HuH-7.5 (cell line): Measurements from ENCODE around the gene PIRT.

Experiments used
- DNase-seq: peaks from one replicate; pipeline ENCODE4 v3.0.0; 2011; ENCODE audit warnings: low spot score

The PIRT gene

GRCh38 chr17:10821054-10821453, 16.8 kb downstream of the PIRT start:
- DNase-seq: no peak

DNA sequence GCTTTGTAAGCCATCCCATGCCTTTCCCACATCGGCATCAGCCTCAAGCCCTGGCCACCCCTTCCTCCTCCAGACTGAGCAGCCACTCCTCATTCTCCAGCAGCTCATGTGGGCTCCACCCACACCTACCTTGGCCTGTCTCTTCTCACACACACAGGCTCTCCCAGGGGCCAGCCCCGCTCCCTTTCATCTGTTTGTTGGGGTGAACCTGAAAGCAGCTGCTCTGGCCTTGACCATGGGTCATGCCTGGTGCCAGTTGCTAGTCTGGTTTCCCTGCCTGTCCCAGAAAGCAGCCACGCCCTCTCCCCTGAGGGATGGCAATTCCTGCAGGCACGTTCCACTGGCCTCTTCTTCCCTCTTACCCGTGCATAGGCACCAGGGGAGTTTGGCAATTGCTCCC, 22.6 kb downstream of the PIRT start:
- DNase-seq: no peak

- no peak for DNase-seq
Measured at GRCh38 chr17:10814075-10814474, 23.8 kb downstream of the PIRT start.

DNA sequence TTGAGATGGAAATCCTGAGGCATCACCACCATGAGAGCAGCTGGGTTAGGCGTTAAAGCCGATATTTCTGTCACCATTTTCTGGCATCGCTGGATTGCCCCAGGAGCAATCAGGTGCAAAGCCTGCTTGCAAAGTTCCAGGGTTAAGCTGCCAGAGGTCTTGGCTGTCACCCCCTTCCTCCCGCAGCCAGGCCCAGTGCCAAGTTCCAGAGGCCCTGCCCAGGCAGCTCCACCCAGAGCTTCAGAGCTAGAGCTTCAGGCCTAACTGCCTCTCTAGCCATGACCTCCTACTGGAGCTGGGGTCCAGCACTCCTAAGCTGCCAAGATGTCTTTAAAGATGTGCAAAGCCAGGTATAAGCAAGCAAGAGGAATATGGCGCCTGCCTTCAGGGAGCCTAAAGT, 25.2 kb downstream of the PIRT start:
- no peak for DNase-seq

DNA sequence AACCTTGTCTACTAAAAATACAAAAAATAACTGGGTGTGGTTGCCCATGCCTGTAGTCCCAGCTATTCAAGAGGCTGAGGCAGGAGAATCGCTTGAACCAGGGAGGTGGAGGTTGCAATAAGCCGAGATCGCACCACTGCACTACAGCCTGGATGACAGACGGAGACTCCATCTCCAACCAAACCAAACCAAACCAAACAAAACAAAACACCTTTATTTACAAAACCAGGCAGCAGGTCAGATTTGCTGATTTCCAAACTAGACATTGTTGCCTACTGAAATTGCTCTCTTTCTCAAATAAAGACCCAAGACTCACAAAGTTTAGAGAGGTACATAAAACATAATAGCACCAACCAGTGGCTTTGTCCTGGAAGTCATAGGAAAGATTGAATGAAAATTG, 28.3 kb downstream of the PIRT start:
- no peak for DNase-seq

GRCh38 chr17:10807704-10808128, 30.2 kb downstream of the PIRT start:
- DNase-seq: no peak

DNA sequence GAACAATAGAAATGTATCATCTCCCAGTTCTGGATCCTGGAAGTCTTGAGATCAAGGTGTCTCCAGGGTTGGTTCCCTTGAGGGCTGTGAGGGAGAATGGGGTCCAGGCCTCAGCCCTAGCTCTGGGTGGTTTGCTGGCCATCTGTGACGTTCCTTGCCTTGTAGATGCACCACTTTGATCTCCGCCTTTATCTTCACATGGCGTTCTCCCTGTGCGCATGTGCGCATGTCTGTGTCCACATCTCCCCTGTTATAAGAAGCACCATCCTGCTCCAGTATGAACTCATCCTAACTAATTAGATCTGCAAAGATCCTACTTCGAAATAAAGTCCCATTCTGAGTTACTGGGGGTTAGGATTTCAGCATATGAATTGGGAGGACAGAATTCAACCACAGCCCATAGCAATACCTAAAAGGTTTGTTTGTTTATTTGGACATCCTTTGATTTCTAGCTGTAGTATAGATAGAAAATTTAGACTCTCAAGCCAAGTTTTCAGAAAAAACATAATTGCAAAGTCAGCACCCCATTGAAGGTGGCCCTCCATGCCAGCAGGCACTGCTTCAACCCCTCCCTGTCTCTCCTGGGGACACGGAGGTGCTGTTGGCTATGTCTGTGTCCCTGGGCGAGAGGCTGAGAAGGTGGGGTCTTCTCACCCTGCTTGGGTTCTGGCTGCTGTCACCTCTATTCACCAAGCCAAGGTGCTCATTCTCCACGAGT, 31.2 kb downstream of the PIRT start:
- DNase-seq: no peak

DNA sequence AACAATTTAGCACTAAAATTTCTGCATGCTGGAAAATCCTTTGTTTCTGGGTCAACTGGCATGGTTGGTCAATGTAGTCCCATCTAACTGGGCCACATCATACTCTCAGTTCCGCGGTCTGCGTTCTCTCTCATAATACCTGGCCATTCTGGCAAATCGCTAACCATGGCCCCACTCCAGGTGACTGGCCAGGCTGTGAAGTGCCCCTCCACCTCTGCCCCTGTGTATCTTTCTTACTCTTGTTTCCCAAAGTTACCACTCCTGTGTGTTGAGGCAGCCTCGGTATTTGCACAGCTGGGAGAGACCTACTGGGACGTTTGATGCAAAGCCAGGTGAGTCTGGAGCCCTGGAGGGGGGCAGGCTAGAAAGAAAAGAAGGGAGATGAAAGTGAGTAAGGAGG, 32.0 kb downstream of the PIRT start:
- no peak for DNase-seq

DNA sequence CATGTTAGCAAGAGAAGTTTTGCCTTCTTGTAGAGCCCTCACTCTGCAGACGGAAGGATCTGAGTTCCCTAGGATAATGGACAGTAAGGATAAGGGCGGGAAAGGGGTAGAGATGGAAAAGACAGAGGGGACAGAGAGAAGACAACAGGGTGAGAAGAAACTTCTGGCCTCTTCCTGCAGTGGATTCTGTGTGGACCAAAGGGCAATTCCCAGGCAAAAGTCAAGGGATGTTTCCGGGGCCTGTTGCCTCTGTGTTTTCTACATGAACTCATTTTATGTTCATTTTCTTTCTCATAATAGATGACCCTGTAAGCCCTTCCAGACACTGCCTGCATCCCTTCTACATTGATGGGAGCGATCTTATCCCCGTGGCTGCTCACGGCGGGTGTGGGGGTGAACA, 33.3 kb downstream of the PIRT start:
- no peak for DNase-seq

DNA sequence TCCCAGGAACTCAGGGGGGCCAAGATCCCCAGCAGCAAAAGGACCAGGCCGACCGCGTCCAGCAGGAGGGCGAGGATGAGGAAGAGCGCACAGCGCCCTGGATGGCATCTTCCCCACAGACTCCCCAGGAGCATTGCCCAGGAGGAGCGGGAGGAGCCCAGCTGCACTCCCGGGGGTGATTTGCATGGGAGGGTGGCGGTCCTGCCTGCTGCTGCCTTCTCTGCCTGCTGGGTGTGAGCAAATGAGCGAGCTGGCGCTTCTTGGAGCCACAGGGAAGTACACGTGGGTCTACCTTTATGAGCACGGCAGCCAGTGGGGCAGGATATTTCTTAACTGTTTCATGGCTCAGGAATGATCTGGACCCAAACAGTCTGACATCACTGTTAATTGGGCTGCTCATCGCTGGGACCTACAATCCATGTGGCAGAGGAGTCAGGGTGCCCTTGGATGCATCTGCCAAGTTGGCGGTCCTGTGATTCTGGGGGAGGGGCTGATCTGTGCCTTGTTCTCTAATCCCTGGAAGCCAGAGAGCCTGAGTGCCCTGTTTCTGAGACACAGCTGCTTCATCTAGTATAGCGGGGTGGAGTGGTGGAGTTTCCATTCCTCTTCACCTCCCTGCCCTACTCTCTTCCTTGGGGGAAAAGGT, 33.9 kb downstream of the PIRT start, which contains the start of gene TMEM238L:
Gene TMEM238L (minus strand): TSS at position 270 of the 646 bp plus-strand sequence. CDS start 136 bp downstream, at position 134.
- DNase-seq: no peak

DNA sequence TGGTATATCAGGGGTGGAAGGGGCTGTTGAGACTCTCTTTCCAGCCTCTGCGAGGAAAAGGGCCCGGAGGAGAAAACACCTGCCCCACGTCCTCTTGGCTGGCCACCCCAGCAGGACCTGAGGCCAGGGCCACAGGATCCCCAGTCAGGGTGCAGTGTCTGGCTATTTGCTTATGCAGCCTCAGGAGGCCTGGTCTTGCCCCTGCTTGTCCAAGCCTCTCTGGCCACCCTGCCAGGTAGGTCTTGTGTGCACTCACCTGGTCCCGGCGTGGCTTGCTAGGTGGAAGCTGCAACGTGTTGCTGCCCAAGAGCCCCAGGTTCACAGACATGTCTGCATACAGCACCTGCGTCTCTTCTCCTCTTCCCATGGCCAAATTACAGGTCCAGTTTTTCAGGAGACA, 34.5 kb downstream of the PIRT start:
- DNase-seq: no peak

DNA sequence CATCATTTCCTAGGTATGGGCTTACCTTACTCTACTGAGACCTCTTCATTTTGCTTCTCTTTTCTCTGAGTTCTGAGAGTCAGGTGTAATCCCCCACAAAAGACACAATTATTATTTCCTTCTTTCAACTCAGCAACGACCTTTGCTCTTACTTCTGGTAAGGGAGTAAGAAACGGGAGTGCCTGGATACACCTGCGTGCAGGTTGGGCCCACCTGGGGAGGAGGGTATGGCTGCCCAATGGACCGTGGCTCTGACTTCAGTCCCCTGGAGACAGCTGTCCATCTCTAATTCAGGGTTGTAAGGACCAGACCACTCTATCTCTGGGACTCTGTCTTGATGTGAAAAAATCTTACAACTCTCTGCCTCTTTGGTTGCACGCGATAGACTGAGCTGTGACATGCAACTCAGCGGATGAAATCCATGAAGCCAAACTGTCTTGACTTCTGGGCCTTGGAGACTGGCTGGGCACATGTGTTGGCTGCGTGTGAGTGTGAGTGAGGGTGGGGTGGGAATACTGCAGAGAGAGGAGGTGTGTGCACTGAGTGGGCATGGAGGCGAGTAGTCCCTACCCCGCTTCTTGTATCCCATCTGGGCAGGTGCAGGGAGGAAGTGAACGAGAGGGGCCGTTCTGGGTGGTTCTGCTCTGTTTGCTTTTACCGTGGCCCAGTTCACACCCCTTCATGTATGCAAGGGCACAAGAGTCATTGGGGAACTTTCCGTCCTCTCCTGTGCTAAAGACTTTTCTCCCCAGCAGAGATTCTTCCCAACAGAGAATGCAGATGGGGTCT, 35.2 kb downstream of the PIRT start:
- DNase-seq: no peak

- DNase-seq: no peak
Measured at GRCh38 chr17:10799407-10799806, 38.5 kb downstream of the PIRT start.

DNA sequence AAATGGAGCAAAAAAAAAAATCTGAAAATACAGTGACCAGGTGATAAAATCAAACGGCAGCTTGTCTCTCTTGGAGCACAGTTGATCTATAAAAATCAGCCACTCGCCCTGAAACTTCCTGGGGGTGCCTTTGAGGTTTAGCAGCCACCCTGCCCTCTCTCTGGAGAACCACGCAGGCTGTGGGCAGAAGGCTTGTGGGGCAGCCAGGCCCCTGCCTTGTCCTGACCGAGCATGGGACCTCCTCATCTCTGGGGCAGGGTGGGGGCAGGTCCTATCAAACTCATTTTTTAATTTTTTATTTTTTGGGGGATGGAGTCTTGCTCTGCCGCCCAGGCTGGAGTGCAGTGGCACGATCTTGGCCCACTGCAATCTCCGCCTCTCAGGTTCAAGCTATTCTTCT, 39.0 kb downstream of the PIRT start:
- DNase-seq: no peak

- no peak for DNase-seq
Measured at GRCh38 chr17:10798332-10798749, 39.5 kb downstream of the PIRT start.

DNA sequence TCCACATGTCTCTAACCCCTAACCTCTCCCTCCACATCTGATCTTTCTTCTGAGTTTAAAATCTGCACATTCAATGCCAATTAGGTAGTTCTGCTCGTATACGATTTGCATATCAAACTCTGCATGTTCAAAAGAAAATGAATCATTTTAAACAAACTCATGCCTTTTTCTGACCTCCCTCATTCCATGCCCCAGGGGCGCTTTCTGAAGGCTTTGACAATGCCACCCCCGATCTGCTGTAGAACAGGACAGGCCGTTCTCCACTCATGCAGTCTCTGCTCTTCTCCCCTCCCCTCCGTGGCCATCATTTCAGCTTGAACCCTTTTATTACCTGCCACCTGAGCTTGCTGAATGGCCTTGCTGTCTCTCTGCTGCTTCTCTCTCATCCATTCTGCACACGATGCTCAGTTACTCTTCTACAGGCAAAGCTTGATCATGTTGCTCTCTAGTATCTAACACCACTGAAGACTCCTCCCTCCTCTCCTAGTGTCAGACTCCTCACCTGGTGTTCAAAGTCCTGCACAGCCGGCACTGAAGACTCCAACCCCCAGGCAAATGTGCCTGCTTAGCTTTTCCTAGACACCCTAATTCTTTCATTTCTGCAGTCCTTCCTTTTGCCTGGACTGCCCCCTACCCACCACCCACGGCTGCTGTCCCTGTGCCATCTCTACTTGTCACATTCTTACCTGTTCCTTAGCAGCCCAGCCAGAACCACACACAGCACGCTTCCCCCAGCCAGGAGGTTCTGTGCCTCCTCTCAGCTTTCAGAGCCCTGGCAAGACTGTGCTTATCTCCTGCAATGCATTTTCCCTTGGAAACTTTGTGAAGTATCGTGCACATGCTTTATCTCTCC, 40.2 kb downstream of the PIRT start:
- DNase-seq: no peak

DNA sequence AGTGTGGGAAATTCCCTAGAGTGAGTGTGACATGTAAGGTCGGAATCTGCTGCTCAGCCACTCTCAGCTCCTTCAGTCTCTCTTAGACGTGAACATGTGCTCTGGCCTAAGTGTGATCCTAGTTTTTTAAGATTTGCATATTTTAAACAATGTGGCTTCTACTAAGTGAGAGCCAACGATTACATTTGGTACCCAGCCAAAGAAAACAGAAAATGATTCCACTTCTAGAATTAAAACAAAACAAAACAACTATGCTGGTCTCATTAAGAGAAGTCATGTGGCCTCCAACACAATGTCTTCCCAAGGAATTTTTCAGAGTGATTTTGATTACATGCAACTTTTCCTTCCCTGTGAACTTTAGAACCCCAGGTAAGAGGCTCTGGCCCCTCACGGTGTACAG, 44.1 kb downstream of the PIRT start:
- no peak for DNase-seq

DNA sequence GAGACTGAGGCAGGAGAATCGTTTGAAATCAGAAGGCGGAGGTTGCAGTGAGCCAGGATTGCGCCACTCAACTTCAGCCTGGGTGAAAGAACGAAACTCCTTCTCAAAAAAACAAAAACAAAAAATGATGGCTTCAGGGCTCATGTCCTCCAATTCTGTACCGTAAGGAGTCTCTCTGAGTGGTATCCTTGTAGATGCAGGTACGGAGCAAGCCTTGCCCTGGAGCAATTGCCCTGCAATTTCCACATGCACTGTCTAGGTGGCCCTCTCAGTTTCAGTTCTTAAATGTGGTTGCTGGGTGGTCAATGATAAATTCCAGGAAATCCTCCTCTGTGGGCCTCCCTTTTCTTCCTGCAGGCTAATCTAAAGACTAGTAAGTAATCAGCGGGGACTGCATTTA, 44.6 kb downstream of the PIRT start:
- DNase-seq: no peak

- DNase-seq: no peak
Measured at GRCh38 chr17:10792151-10792550, 45.7 kb downstream of the PIRT start.

DNA sequence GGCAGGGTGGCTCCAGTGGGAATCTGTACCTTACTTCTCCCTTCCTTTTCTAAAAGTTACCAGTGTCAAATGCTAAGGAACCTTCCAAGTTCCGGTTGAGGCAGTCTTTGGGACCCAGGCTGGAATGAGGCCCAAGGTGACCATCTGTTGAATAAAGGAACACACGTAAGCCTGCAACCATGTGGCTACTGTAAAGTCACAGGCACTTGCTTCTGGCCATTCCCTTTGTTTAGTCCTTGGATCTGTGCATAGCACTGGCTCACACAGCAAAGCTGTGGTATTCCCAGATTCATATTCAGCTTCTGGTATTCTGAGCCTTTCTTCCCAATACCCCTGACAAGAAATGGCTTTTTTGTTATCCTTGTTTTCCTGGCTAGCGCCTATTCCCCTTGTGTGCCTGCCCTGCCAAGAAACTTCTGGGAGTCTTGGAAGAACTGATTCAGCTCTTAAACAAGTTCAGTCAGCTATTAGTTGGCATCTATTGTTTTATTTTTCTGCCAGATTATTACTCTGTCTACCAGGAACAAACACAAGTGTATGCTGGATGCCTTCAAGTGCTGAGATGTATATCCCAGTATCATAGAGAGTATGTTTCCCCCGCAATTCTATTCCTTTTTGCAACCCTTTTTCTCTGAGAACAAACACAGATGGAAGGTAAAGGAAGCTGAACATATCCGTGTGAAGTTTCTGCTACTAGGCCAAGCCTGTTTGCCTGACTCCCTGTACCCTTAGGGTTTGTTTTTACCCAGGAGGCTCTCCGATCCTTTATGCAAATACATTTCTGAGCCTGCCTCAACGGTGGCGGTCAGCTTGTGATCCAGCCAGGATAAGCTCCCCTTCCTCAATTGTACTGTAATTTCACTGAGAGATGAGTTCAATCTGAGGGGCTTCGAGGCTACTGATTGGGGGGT, 47.1 kb downstream of the PIRT start:
- DNase-seq: no peak

DNA sequence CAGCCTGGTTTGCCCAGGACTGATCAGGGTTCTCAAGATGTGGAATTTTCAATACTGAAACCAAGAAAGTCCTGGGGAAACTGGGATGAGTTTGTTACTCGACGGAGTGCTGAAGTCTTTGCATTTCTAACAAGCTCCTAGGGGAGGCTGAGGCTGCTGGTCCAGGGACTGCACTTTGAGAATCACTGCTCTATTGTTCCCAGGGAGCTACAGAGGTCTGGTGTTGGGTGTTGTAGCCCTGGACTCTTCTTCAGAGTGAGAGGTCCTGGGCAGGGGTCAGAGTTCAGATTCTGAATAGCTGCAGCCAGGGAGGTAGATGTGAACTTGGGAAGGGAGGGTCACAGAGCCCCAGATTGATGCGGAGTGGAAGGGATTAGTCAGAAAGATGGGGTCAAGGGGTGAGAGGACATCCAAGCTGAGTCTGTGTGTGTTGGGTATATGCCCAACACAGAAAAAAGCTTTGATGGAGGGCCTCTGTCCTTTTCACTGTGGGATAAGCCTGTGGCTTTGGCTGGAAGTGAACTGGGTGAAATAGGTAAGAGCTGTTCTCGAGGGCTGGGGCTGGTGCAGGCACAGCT, 48.1 kb downstream of the PIRT start:
- no peak for DNase-seq
